NCI-H510A treated with DMSO at 0.1 percent for 48 hours (cell line): ENCODE data around the gene MTTP.

Experiments
- DNase-seq: peaks from one replicate; lab custom pipeline; 2025; lab: John Stamatoyannopoulos, UW

The MTTP gene

DNA sequence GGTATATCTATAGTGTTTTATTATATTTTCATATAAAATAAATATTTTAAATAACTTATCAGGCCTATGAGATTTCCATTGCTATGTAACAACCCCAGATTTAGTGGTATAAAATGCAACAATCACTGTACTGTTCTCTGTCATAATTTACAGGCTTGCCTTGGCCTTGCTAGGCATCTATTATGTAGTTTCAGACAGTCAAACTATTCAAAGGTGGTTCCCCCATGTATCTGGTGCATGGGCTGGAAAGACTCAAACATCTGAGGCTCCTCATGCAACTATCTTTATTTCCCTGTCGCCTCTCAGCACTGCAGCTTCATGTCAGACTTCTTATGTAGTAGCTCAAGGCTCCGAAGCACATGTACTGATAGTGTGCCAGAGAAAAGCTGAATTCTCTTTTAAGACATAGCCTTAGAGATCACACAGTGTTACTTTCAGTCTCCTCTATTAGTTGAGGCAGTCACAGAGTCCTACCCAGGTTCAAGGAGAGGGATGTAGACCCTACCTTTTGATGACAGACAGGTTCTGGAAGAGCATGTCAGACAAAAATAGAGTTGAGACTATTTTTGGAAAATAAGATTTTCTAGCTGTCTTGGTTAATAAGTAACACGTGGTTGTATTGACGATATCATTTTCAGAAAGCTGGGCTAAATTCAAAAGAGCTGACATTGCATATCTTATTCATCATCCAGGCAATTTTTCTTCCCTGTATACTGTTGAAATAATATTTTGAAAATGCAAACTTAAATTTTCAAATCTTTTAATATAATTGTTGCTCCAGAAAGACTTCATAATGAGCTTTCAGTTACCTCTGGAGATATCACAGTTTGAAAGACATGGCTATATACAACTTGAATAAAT lies 19.4 kb downstream of the MTTP start:
- no peak for DNase-seq

DNA sequence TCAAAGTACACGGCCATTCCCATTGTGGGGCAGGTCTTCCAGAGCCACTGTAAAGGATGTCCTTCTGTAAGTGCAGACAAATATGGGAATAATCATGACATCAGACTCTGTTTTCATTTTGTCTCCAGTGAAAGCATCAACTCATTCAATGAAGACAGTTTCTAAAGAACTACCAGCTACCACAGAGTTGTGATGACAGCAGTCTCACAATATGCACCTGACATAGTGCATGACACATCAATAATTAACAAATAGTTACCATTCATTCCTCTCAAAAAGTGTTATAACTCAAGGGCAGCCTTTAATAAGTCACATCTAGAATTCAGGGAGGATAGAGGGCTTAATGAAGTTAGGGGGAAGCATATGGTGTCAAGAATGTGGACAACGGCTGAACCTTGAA lies 20.2 kb downstream of the MTTP start:
- DNase-seq: no peak

DNA sequence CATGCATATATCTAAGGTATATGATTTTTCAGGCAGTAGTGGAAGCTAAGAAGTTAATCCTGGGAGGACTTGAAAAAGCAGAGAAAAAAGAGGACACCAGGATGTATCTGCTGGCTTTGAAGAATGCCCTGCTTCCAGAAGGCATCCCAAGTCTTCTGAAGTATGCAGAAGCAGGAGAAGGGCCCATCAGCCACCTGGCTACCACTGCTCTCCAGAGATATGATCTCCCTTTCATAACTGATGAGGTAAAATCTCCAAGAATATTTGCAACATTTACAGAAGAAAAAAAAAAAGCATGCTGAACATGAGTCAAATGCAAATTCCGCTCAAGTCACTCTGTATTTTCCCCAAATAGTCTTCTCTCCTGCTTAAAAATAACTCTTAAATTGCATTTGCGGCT lies 32.1 kb downstream of the MTTP start:
- no peak for DNase-seq

DNA sequence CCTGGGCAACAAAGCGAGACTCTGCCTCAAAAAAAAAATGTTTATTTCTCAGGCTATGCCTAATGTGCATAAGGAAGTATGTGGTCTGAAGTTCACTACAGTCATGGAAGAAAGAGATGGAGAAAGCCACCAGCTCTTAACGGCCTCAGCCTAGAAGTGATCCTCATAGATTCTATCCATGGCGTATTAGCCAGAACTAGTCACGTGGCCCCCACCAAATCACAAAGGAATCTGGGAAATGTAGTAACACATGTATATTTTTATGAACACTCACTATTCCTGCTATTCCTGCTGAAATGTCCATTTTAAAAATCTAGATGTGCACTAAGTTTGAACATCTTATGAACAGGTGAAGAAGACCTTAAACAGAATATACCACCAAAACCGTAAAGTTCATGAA lies 33.8 kb downstream of the MTTP start:
- no peak for DNase-seq

DNA sequence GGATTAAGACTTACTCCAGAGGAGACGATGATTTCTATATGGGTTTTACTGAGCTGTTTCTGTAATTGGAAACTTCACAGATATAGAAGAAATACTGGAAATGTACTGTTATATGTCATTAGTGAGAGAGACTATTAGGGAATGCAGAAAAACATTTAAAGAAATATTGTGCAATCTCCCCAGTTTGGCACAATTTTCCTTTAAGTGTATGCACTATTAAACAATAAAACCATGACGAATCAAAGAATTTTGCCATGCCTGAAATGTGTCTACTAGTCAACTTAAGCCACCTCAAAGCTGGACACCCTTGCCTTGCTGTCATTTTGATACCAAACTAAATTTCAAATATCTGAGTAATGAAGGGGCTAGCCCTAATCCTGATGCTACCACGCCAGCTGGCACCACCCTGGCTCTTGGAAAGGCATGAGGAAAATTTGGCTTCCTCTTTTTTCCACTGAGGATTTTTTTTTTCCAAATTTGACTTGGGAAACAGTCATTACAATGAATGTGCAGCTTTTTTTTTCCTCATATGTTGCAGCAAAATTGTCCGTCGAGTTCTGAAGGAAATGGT lies 36.1 kb downstream of the MTTP start:
- DNase-seq: no peak

DNA sequence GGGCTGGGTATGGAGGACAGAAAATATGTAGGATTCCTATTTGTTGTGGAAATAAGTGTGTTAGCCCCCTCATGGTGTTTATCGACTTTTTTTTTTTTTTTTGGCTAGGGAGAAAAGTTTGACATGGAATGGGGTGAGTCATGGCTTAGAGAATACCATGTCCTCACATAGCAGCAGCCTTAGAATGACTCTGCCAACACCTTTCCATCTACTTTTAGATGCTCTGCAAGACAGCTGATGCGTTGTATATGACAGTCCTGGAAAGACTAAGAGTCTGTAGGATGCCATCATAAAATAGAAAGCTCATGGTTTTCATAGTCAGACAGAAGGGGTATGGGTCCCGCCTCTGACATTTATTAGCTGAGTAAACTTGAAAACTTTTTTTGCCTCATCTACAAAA lies 37.7 kb downstream of the MTTP start:
- DNase-seq: no peak

DNA sequence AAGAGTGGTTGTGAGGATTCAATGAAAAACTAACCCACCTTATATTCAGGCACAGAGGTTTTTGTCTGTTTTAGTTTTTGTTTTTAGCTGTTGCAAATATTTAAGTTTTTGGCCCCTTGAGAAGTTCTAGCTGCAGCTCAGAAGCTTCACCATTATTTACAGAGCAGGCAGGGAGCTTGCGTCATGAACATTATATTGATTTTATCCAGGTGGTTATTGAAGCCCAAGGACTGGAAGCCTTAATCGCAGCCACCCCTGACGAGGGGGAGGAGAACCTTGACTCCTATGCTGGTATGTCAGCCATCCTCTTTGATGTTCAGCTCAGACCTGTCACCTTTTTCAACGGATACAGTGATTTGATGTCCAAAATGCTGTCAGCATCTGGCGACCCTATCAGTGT lies 38.1 kb downstream of the MTTP start:
- DNase-seq: no peak

DNA sequence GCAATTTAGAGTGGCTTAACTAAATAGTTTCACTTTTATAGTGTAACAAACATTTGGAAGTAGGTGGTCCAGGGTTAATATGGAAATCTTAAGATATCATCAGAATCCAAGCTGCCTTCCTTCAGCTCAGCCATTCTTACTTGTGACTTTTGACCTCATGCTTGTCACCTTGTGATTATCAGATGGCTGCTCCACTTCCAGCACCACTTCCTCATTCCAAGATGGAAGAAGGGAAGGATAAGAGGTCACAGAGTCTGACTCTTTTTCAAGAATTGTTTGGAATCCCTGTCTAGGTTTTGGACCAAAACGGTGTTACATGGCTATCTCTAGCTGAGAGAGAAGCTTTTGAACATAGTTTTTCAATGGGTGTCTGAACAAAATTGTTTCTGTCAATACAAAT lies 39.9 kb downstream of the MTTP start:
- no peak for DNase-seq

DNA sequence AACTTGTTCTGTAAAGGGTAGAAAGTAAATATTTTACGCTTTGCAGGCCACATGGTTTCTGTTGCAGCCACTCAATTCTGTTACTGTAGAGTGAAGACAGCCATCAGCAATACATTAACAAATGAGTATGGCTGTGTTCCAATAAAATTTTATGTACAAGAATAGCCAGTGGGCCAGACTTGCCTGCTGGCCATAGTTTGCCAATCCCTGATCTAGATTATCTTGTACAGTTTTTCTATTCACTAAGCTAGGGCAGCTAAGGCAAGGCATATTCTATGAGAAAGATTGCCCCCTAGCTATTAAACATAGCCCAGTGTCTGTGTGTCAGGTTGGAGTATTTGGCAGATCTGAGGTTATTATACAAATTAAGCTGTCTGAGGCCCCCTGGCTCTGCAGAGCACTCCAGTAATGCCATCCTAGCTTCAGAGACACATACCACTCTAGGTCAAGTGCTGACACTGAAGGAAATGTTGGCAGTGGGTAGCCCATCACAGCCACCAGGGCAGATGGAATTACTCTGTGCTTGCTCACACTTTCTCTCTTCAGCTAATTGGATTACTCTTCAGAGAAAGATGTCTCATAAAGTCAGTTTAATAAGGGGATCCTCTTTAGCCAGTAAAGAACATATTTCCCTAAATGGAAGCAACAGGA lies 40.7 kb downstream of the MTTP start:
- no peak for DNase-seq

DNA sequence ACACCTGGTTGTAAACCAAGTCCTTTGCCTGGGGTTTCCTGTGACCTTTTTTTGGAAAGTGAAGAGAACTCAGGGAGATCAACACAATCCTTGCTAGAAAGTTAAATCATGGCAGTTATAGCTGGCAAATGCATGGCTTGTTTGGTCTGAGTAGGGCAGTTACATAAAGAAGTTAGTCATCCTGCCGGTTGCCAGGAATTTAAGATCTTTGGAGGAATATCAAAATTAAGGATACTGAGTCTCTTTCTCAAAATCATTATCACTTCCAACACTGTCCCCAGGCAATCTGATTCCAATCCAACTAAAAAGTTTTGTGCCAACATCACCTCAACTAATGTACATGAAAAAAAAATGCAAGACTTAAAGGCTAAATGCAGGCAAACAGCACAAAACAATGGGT lies 42.8 kb downstream of the MTTP start:
- no peak for DNase-seq

DNA sequence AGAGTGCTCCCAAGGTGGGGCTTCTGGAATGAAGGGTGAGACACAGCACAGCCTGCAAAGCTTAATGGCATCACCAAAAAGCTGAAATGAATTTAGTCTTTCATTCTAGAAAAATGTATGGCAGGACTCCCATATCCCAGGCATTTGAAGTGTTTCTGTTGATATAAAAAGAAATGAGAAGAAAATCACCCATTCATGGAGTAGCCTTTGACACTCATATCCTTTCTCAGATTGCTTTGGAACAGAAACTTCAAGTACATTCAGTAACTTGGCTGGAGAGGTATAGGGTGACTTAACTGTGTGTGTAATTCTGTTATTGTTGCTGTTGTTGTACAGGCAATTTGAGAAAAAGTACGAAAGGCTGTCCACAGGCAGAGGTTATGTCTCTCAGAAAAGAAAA lies 47.7 kb downstream of the MTTP start:
- no peak for DNase-seq

DNA sequence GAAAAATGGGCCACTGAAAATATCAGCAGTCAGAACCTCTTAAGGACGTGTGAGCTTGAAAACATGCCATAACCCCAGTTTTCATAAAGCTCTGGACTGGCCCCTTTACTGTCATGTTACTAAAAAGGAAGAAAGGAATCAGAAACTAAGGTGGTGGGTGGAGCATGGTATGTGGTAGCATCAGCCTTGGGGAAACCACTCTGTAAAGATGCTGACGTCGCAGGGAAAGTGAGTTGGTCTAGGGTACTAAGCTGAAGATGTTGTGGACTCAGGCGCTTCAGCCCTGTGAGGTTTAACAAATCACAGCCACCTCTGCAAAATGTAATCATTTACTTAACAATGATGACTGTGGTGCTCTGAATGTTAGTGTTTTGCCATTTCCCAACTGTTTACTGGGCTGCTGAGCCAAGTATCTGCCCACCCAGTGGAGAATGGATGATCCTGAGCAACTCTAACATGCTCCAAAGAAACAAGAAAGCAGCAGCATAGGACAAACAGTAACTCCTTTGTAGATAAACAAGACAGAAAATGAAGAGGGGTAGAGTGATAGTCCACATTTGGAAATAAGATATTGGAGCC lies 49.6 kb downstream of the MTTP start:
- no peak for DNase-seq

DNA sequence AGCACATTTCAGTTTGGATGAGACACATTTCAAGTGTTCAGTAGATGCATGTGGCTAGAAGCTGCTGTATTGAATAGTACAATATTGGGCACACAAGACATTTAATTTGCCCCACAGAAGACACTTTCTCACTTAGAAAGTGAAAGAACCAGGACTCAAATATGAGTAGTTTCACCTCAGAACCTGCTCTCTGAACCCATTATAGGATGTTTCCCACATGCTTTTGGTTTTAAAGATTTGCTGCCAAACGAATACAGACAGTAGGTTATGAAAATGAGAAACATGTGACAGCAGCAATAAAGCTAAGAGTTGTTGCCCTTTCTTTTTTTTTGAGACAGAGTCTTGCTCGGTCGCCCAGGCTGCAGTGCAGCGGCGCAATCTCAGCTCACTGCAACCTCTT lies 50.7 kb downstream of the MTTP start:
- DNase-seq: no peak

DNA sequence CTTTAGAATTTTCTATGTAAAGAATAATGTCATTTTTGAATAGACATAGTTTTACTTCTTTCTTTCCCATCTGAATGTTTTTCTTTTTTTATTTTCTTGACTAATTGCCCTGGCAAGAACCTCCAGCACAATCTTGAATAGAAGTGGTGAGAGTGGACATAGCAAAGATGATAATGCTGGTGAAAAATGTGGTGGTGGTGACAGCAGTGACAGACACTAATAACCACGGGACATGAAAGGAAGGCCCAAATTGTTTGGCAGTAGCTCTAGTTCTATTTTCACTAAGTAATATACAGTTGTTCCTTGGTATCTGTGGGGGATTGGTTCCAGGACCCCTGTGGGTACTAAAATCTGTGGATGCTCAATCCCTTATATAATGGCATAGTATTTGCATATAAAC lies 53.4 kb downstream of the MTTP start:
- DNase-seq: no peak

DNA sequence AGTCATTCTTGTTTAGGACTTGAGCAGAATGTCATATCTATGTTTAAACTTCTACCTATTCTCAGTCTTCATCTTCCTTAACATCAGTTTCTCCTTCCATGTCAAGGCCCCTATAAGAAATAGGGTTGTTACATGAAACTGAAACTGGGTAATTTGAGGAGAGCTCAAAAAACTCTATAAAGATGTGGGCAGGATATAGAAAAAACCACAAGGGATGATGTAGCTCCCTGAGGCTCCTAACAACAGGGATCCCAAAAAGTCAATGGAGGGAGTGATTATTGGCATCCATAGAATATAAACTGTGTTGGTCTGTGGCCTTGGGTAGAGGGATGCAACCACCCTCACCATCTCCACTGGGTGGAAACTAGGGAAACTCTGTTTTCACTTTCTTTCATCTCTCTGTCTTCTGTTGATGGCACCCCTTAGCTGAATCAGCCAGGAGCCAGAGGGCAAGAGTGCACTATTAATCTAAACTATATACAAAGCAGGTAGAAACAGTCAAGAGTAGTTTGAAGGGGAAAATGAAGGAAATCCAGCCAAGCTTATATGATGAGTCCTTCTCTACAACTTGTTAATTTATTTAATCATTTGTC lies 55.4 kb downstream of the MTTP start:
- no peak for DNase-seq

DNA sequence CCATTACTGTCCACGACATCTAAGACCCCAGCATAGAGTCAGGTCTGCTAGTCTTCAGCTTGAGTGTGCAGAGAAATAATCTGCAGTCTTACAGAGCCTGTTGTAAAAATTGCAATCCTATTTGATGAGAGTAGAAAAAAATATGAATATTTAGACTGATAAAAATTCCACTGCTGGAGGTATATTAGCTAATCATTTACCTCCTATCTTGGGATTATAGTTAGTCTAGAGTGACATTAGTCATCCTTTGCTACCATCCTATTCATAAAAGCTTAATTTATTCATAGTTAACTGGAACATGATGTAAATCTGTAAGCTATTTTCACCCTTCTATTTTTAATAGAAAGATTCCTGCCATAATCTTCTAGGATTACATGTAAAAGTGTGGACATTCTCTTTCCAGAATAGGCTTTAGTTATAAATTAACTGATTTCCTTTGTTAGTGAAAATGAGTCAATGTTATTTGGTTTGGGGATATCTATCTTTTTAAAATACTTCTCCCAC lies 56.3 kb downstream of the MTTP start:
- DNase-seq: no peak

DNA sequence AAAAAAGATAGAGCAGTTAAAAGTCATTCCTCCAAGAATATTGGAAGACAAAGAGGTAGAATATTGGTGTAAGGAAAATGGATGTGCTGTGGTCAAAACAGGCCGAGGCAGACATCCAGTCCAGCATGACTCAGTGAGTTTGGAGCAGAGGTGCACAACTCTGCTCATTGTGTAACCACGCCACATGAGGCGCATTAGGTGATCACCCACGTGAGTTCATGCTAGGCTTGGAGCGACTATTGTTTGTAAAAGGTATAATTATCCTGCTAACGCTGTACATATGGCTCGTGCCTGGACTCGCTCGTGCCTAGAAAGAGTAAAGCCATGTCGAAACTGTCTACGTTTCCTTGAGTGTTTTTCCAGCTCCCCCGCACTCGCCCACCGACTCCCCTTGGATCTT lies 59.1 kb downstream of the MTTP start:
- DNase-seq: no peak

DNA sequence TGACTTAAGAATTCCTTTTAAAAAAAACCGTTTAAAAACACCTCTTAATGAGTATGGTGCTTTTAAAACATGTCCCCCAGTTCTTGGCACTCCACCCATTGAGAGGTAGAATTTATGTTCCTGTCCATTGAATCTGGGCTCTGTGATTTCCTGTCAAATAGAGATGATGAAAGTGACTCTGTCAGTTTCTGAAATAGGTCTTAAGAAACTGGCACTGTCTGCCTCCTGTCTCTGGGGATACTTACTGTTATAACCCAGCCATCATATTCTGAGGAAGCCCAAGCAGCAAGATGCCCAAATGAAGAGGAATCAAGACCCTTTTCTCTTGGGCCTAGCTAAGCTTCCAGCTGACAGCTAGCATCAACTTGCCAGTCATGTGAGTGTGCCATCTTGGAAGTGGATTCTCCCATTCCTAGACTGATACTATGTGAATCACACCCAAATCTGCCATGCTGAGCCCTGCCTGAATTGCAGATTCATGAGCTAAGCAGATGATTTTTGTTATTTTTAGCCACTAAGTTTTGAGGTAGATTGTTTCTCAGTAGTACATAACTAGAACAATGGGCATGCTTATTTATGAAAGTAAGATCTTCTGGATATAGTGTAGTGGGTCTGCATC lies 60.2 kb downstream of the MTTP start:
- no peak for DNase-seq

DNA sequence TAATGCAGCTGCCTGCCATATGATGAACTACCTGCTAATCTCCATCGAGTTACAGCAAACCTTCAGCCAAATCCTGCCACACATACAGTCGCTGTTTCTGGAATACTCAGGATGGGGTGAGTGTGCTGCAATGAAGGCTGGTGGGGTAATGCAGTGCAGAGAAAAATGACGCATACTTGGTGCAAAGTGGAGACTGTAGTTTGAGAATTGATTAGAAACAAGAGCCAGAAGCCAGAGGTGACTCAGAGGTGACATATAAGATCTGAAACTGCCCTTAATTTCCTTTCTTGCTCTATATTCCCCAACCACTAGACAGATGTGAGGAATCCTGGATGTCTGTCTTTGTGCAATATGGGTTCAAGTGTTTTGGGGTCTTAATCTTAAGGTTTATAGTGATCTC lies 61.0 kb downstream of the MTTP start:
- DNase-seq: no peak

DNA sequence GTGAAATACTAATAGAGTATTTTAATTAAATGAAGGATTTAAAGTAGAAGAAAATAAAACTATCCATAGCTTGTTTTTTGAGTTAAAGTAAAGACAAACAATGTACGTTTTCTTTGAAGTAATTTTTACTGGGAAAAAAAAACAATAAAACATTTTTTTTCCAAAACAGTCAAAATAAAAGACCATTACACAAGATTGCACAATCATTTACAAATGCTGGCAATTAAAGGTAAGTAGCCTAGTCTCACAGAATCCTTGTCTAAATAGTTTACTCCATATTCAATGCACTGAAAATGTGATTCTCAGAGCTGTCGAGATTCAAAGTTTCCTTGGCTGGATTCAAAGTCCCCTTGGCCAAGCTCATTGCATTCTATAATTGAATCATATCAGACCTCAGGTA lies 61.8 kb downstream of the MTTP start:
- DNase-seq: no peak

DNA sequence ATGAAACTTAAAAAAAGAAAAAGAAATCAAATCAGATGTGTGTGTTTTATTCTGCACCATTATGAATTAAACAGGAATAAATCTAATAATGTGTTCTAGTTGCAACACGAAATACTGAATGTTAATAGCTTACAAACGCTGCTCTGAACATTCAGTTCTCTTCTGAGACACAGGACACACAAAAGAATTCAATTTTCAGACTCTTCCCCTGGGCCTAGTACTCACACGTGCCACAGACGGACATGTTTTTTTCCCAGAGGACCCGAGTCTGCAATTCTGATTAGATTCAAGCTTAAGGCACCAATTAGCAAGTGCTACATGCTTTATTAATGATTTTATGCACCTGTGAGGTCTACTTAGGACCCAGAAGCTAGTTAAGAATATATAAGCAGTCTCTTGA lies 62.5 kb downstream of the MTTP start:
- no peak for DNase-seq

DNA sequence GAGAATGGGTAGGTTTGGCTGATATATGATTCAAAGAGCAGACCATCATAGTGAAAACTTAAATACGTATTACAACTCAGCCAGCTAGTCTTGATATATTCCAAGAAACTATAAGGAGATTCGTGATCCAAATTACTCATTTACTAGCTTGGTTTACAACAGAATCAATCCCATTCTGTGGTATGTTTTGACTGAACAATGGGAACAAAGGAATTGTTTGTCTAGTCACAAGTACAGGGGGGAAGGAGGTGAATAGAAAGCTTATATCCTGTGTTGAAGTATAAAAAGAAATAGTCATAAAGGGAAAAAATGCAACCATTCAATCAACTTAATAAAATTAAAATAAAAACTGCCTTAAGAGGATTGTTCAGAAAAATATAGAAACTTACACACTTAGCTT lies 66.1 kb downstream of the MTTP start:
- no peak for DNase-seq
